Prostate gland (tissue), 2 donors: ENCODE data around the gene KCNJ18.
"Not testable (repeated sequence)": the region's sequence is repeated elsewhere in the genome, so short reads cannot be mapped to it uniquely, and the experiment has no call there.

Source experiments
- CTCF ChIP-seq, 4 experiments: fragments of 200-600 bp in 2 of 4; fragments of 450-650 bp in 2 of 4; sonication (generic) in 2 of 4; IDR thresholded peaks; 1 replicate in 3 of 4; 2 replicates in 1 of 4; pipeline ENCODE4 v1.5.1; 2016 to 2019; ENCODE audit warnings: antibody characterized with exemption in 4 of 4, mild to moderate bottlenecking in 2 of 4, moderate library complexity in 2 of 4
- POLR2A ChIP-seq: fragments of 450-650 bp; IDR thresholded peaks from one replicate; pipeline ENCODE4 v1.6.1; 2016; ENCODE audit warnings: antibody characterized with exemption, mild to moderate bottlenecking

DNA sequence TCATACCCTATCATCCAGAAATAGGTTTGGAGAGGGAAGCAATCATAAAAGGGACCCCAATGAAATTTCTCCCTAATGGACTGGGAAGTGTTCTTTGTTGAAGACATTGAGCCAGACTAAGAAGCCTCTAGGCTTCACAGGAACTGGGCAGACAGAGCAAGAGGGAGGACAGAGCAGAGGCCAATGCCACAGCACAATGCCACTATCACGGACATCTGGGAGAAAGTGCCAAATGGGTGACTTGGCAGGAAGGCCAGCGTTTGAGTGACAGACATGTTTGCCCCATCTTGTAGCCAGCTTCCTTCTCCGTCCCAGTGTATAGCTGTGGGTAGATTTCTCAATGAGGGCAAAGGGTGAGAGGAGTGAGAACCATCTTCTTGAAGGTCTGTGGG lies 16.6 kb upstream of the KCNJ18 start:
- TF ChIP-seq CTCF (IDR thresholded peaks at IDR 0.05); POLR2A: not testable (repeated sequence)
